K562 (cell line): ENCODE results near the gene COL16A1. TPM values are rescaled to one million over a fixed set of nuclear protein-coding genes. Genes with fewer than 3 reads are reported as not detected.

Source experiments
- ATAC-seq: fragments of 200-7000 bp; cut with Tn5 transposase; 3 replicates; pipeline ENCODE4 v1.9.1; 2020; ENCODE audit warnings: moderate library complexity
- BruUV-seq: library from RNA; stranded (reverse); fragments of 400-500 nt; replicated peaks from 2 replicates; lab custom pipeline; 2021; lab: Mats Ljungman, UMichigan
- CTCF ChIA-PET: fragments of 300-600 bp; formaldehyde crosslinking; extraction: SDS; loops from one replicate; lab custom pipeline; 2021; ENCODE audit warnings: low intra/inter-chr PET ratio; lab: Yijun Ruan, JAX
- POLR2A ChIA-PET: fragments of 300-600, 350-650 bp; sonication (Branson Sonifier 250); formaldehyde crosslinking; extraction: SDS; loops from one replicate; lab custom pipeline; 2021; ENCODE audit warnings: antibody characterized with exemption, inconsistent platforms; lab: Yijun Ruan, JAX
- DNase-seq, 4 experiments: peaks; one replicate each; pipeline versions ENCODE4 v3.0.0 to v3.0.0-alpha.2; 2011 to 2018; ENCODE audit warnings: low spot score in 3 of 4, mixed read lengths in 3 of 4; ENCODE audit errors: extremely low read depth in 1 of 4
- FAIRE-seq: peaks from 2 replicates; lab custom pipeline; 2011; peaks lifted over from hg19 to GRCh38; lab: Jason Lieb, UNC
- H2AFZ ChIP-seq: 2 replicates; pipeline ENCODE4 v1.6.0; 2011; ENCODE audit warnings: low read depth, low read length, control low read depth, inconsistent platforms
- H3K27ac ChIP-seq: fragments of 200-600 bp; 3 replicates; pipeline ENCODE4 v1.8.0; 2011; ENCODE audit warnings: low read depth, mild to moderate bottlenecking, control low read depth, inconsistent platforms, low read length, moderate library complexity, mixed read lengths; ENCODE audit errors: extremely low read depth
- H3K27me3 ChIP-seq, 2 experiments: fragments of 300-600 bp in 1 of 2; 2 replicates in 1 of 2; 3 replicates in 1 of 2; pipeline versions ENCODE4 v1.6.0 to v1.8.0; 2011; ENCODE audit warnings: inconsistent platforms in 2 of 2, low read length in 2 of 2, mild to moderate bottlenecking in 1 of 2, mixed read lengths in 1 of 2, moderate library complexity in 1 of 2; ENCODE audit not compliant: control insufficient read depth in 2 of 2, insufficient read depth in 2 of 2
- H3K36me3 ChIP-seq: fragments of 300-600 bp; 3 replicates; pipeline ENCODE4 v1.8.0; 2011; ENCODE audit warnings: mild to moderate bottlenecking, low read length, inconsistent platforms; ENCODE audit not compliant: control insufficient read depth, insufficient read depth
- H3K4me1 ChIP-seq, 2 experiments: fragments of 200-600 bp in 1 of 2; replicated peaks in 1 of 2; 2 replicates in 1 of 2; 3 replicates in 1 of 2; pipeline versions ENCODE4 v1.5.1 to v1.8.0; 2011; ENCODE audit warnings: inconsistent platforms in 2 of 2, low read length in 2 of 2, mild to moderate bottlenecking in 1 of 2, mixed read lengths in 1 of 2, moderate library complexity in 1 of 2; ENCODE audit not compliant: control insufficient read depth in 2 of 2, insufficient read depth in 2 of 2
- H3K4me2 ChIP-seq: 2 replicates; pipeline ENCODE4 v1.6.1; 2011; ENCODE audit warnings: low read length, control low read depth, inconsistent platforms, mixed read lengths; ENCODE audit not compliant: insufficient read depth
- H3K4me3 ChIP-seq: fragments of 200-600 bp; sonication (generic), shearing (Covaris generic); 2 replicates; pipeline ENCODE4 v1.5.1; 2016; ENCODE audit warnings: control low read depth, inconsistent platforms
- H3K79me2 ChIP-seq: fragments of 200-600 bp; 3 replicates; pipeline ENCODE4 v1.8.0; 2011; ENCODE audit warnings: low read length, inconsistent platforms; ENCODE audit not compliant: control insufficient read depth, insufficient read depth
- H3K9ac ChIP-seq, 2 experiments: 2 replicates each; pipeline versions ENCODE4 v1.6.0 to v1.6.1; 2011; ENCODE audit warnings: low read depth in 2 of 2, low read length in 2 of 2, control low read depth in 1 of 2, inconsistent platforms in 1 of 2, mild to moderate bottlenecking in 1 of 2, mixed read lengths in 1 of 2; ENCODE audit not compliant: insufficient read depth in 1 of 2
- H3K9me1 ChIP-seq: one replicate; pipeline ENCODE4 v1.6.0; 2011; ENCODE audit warnings: inconsistent platforms, mild to moderate bottlenecking, low read length, moderate library complexity; ENCODE audit not compliant: control insufficient read depth, insufficient read depth
- H3K9me3 ChIP-seq: replicated peaks from 2 replicates; pipeline ENCODE4 v1.5.1; 2011; ENCODE audit warnings: low read depth, low read length, inconsistent platforms; ENCODE audit not compliant: control insufficient read depth, insufficient read depth
- H4K20me1 ChIP-seq: replicated peaks from 2 replicates; pipeline ENCODE4 v1.6.1; 2011; ENCODE audit warnings: low read length, inconsistent platforms, mixed read lengths; ENCODE audit not compliant: control insufficient read depth, insufficient read depth
- CBFA2T3 ChIP-seq: fragments of 450-650 bp; IDR thresholded peaks from 2 replicates; pipeline ENCODE4 v1.6.1; 2017
- NBN ChIP-seq: fragments of 450-650 bp; IDR thresholded peaks from 2 replicates; pipeline ENCODE4 v1.6.1; 2016; ENCODE audit warnings: low read depth, mild to moderate bottlenecking
- POLR2A ChIP-seq: fragments of 450-650 bp; conservative IDR thresholded peaks from 2 replicates; pipeline ENCODE4 v1.6.1; 2016
- SLC30A9 ChIP-seq: fragments of 250-450 bp; sonication (Bioruptor Pico); IDR thresholded peaks from 2 replicates; pipeline ENCODE4 v1.8.0; 2022; ENCODE audit warnings: mild to moderate bottlenecking, moderate library complexity
- ZNF79 ChIP-seq: fragments of 250-450 bp; sonication (Bioruptor Pico); IDR thresholded peaks from 2 replicates; pipeline ENCODE4 v1.4.0; 2020; ENCODE audit warnings: low read depth, mild to moderate bottlenecking, moderate library complexity
- WGBS: fragments of 100-300 bp; shearing (Covaris generic); methylation state at CpG from one replicate; pipeline ENCODE4 v1.1.6; 2016; ENCODE audit warnings: low coverage, mixed read lengths; ENCODE audit not compliant: insufficient coverage; ENCODE audit errors: missing lambda C conversion rate; 5-methylcytosine and 5-hydroxymethylcytosine counted together
- in situ Hi-C: fragments of 300-500 bp; cut with MboI; formaldehyde crosslinking; loops from 4 replicates; pipeline ENCODE4 v1.15.0; 2018; ENCODE audit warnings: inconsistent platforms, mixed read lengths
- intact Hi-C: fragments of 100-400 bp; cut with micrococcal nuclease; formaldehyde crosslinking; loops from 2 replicates; pipeline ENCODE4 v1.14.2; 2022
- polyA plus RNA-seq, 8 experiments: library from polyadenylated mRNA; depleted of rRNA in 4 of 8; stranded (reverse) in 5 of 8; unstranded in 3 of 8; fragments of >200 nt; fragmentation: Nextera tagmentation in 2 of 8; fragmentation: Illumina TruSeq in 1 of 8; extraction: Ambion mirVana in 2 of 8; extraction: Trizol in 1 of 8; gene quantifications; 2 replicates each; pipeline versions ENCODE4 v1.2.1 to v1.2.3, GENCODE V29; 2011 to 2014; ENCODE audit warnings: inconsistent platforms in 1 of 8, missing spikeins in 1 of 8
- total RNA-seq, 7 experiments: library from RNA; depleted of rRNA in 6 of 7; stranded (reverse); fragments of >200 nt in 6 of 7; fragmentation: Illumina TruSeq in 2 of 7; extraction: Trizol in 2 of 7; gene quantifications; 2 replicates each; pipeline versions ENCODE4 v1.2.1 to v1.2.3, GENCODE V29; 2011 to 2021; ENCODE audit warnings: low replicate concordance in 1 of 7
- TF ChIP-seq, protein P1 (sequence below): IDR thresholded peaks from 2 replicates; pipeline ENCODE4 v1.6.1; 2016; ENCODE audit warnings: missing genetic modification characterization, missing compliant biosample characterization
- TF ChIP-seq, protein P2 (sequence below): fragments of 450-650 bp; IDR thresholded peaks from 2 replicates; pipeline ENCODE4 v1.6.1; 2016; ENCODE audit warnings: antibody characterized with exemption
- TF ChIP-seq, protein P3 (sequence below): fragments of 250-450 bp; sonication (Bioruptor Pico); IDR thresholded peaks from 2 replicates; pipeline ENCODE4 v1.8.0; 2021; ENCODE audit warnings: mild to moderate bottlenecking, moderate library complexity

The COL16A1 gene
- total and polyA plus RNA-seq, 9 of the 15 experiments (the other 6 are each of a cell fraction or from before 2014, with no cell fraction given): 0.11 to 0.60 (median 0.11) TPM; not detected in 6

DNA sequence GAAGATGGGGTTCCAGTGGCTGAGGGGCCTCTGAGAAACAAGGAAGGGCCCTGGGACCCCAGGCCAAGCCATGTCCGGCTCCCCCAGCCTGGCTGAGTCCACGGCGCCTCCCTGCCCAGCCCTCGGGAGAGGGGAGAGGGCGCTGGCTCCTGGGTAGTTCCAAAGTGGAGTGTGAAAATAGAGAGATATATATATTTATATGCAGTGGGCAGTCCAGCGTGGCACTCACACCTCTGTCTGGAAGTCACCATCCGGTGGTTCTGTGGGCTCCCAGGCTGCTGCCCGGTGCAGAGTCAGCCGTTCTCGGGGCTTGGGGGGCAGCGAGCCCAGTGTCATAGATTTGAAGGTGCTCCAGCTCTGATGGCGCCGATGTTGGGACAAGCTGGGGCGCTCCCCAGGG, 23.4 kb upstream of the COL16A1 start:
- intact Hi-C loops: no loop called here

More for the DNA sequence above, 23.4 kb upstream of the COL16A1 start:
- H3K4me2 ChIP-seq: no peak overlapping the region
- no peaks in the 10 kb centered on the region for H3K9me1 ChIP-seq
- H3K9me3 ChIP-seq: no peaks in the 10 kb centered on the region
- H3K79me2 ChIP-seq: no peaks in the 10 kb centered on the region
- no TSS peak for BruUV-seq
- no peaks in the 10 kb centered on the region for H3K36me3 ChIP-seq
- H3K9ac ChIP-seq: no peak overlapping the region
- no peak for DNase-seq
- CTCF ChIA-PET: no interaction called here
- no peak for FAIRE-seq
- POLR2A ChIA-PET: interaction anchor here (0.6 to 2.6 kb wide), 2 partner anchors 10 to 25 kb away, joined by 3 to 11 read pairs; no protein-coding TSS in a partner anchor
- 3% methylated on average over 14 of the region's 14 CpGs for WGBS
- no peak for ATAC-seq
- peaks cover 0 to 20% of the 10 kb centered on the region in 2 experiments; a peak in 1 of 5 replicates for H3K4me1 ChIP-seq
- no peak overlapping the region for H3K4me3 ChIP-seq
- TF ChIP-seq, protein P1, sequence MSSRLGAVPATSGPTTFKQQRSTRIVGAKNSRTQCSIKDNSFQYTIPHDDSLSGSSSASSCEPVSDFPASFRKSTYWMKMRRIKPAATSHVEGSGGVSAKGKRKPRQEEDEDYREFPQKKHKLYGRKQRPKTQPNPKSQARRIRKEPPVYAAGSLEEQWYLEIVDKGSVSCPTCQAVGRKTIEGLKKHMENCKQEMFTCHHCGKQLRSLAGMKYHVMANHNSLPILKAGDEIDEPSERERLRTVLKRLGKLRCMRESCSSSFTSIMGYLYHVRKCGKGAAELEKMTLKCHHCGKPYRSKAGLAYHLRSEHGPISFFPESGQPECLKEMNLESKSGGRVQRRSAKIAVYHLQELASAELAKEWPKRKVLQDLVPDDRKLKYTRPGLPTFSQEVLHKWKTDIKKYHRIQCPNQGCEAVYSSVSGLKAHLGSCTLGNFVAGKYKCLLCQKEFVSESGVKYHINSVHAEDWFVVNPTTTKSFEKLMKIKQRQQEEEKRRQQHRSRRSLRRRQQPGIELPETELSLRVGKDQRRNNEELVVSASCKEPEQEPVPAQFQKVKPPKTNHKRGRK (tag): no peak
- TF ChIP-seq NBN (no peak), ZNF79 (CRISPR knock-in tag) (no peak), CBFA2T3 (no peak), SLC30A9 (CRISPR knock-in tag) (no peak), POLR2A (no peak)
- TF ChIP-seq, protein P2, sequence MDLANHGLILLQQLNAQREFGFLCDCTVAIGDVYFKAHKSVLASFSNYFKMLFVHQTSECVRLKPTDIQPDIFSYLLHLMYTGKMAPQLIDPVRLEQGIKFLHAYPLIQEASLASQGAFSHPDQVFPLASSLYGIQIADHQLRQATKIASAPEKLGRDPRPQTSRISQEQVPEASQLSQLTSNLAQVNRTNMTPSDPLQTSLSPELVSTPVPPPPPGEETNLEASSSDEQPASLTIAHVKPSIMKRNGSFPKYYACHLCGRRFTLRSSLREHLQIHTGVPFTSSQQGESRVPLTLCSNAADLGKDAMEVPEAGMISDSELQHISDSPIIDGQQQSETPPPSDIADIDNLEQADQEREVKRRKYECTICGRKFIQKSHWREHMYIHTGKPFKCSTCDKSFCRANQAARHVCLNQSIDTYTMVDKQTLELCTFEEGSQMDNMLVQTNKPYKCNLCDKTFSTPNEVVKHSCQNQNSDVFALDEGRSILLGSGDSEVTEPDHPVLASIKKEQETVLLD: no peak
- TF ChIP-seq, protein P3, sequence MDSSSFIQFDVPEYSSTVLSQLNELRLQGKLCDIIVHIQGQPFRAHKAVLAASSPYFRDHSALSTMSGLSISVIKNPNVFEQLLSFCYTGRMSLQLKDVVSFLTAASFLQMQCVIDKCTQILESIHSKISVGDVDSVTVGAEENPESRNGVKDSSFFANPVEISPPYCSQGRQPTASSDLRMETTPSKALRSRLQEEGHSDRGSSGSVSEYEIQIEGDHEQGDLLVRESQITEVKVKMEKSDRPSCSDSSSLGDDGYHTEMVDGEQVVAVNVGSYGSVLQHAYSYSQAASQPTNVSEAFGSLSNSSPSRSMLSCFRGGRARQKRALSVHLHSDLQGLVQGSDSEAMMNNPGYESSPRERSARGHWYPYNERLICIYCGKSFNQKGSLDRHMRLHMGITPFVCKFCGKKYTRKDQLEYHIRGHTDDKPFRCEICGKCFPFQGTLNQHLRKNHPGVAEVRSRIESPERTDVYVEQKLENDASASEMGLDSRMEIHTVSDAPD (CRISPR knock-in tag): no peak
- TF ChIP-seq, all 486 proteins: peak for 0
- in situ Hi-C loops: no loop called here
- H3K27me3 ChIP-seq: peaks cover 55 to 80% of the 10 kb centered on the region in 2 experiments
- H3K27ac ChIP-seq: no peak overlapping the region
- H2AFZ ChIP-seq: no peak overlapping the region
- peaks cover 35% of the 10 kb centered on the region for H4K20me1 ChIP-seq
